Measurements from ENCODE around the gene RAP1GAP2.

GRCh38 chr17:2954898-2955445 lies 158.7 kb downstream of the RAP1GAP2 start:
- TF ChIP-seq CTCF (IDR thresholded peaks at IDR 0.05) = no peak
- no peak for TF ChIP-seq POLR2A (IDR thresholded peaks at IDR 0.05)
- peak in 1 of 2 donors; percentile 16 for TF ChIP-seq POLR2AphosphoS5 (IDR thresholded peaks at IDR 0.05)
- no peak for TF ChIP-seq EP300 (IDR thresholded peaks at IDR 0.05)
